Dendritic cell treated with granulocyte-macrophage colony-stimulating factor and Interleukin-4, amounts not matched to agents 40 ng/mL and 50 ng/mL, for 4 days (primary cell): ENCODE data around the gene VPREB3.

Source experiments
- H3K27ac Mint-ChIP-seq: one replicate; pipeline ENCODE4 v1.8.0; 2022; ENCODE audit warnings: mild to moderate bottlenecking, mixed read lengths
- H3K27me3 Mint-ChIP-seq: one replicate; pipeline ENCODE4 v1.8.0; 2022; ENCODE audit warnings: mild to moderate bottlenecking, mixed read lengths
- H3K36me3 Mint-ChIP-seq: one replicate; pipeline ENCODE4 v1.8.0; 2022; ENCODE audit warnings: low read depth, mixed read lengths
- H3K4me1 Mint-ChIP-seq: one replicate; pipeline ENCODE4 v1.8.0; 2022; ENCODE audit warnings: low read depth, mixed read lengths
- H3K4me3 Mint-ChIP-seq: one replicate; pipeline ENCODE4 v1.8.0; 2022; ENCODE audit warnings: mild to moderate bottlenecking, moderate library complexity, mixed read lengths
- H3K9me3 Mint-ChIP-seq: one replicate; pipeline ENCODE4 v1.8.0; 2022; ENCODE audit warnings: mixed read lengths
- intact Hi-C: fragments of 100-400 bp; cut with micrococcal nuclease; formaldehyde crosslinking; loops from one replicate; pipeline ENCODE4 v1.15.0; 2022

VPREB3 gene

GRCh38 chr22:23764899-23765881 lies 11.0 kb upstream of the VPREB3 start:
- Mint-ChIP-seq H3K27ac (peak overlapping the region; percentile 30), H3K36me3 (peaks cover 29% of the 10 kb centered on the region), H3K9me3 (no peaks in the 10 kb centered on the region), H3K4me3 (no peak overlapping the region), H3K27me3 (no peaks in the 10 kb centered on the region), H3K4me1 (peaks cover 50% of the 10 kb centered on the region)
- intact Hi-C loops = loop anchor here (5.0 kb wide), 2 partner anchors 48 to 82 kb away; no protein-coding TSS in a partner anchor

GRCh38 chr22:23763954-23764353 lies 9.7 kb upstream of the VPREB3 start:
- Mint-ChIP-seq H3K4me1 (peaks cover 50% of the 10 kb centered on the region), H3K27ac (no peak overlapping the region)

GRCh38 chr22:23763579-23763945 lies 9.3 kb upstream of the VPREB3 start:
- no peaks in the 10 kb centered on the region for H3K9me3 Mint-ChIP-seq
- H3K27me3 Mint-ChIP-seq = no peaks in the 10 kb centered on the region
- H3K27ac Mint-ChIP-seq = no peak overlapping the region
- peaks cover 48% of the 10 kb centered on the region for H3K4me1 Mint-ChIP-seq
- intact Hi-C loops = no loop called here
- peaks cover 29% of the 10 kb centered on the region for H3K36me3 Mint-ChIP-seq
- peak overlapping the region; percentile 68 for H3K4me3 Mint-ChIP-seq

More at GRCh38 chr22:23763954-23764353, 9.7 kb upstream of the VPREB3 start:
- Mint-ChIP-seq H3K36me3 (peaks cover 29% of the 10 kb centered on the region), H3K9me3 (no peaks in the 10 kb centered on the region), H3K27me3 (no peaks in the 10 kb centered on the region), H3K4me3 (peak overlapping the region; percentile 68)
- intact Hi-C loops = no loop called here

GRCh38 chr22:23762842-23763578 lies 8.8 kb upstream of the VPREB3 start, which contains the start of gene C22orf15:
Gene C22orf15, plus strand, starts transcription at chr22:23762990. Its CDS starts 317 bp downstream, at chr22:23763307.
- H3K36me3 Mint-ChIP-seq = peaks cover 27% of the 10 kb centered on the region
- intact Hi-C loops = no loop called here
- no peak within 1 kb of the TSS for H3K27ac Mint-ChIP-seq
- H3K4me1 Mint-ChIP-seq = peaks cover 44% of the 10 kb centered on the region
- H3K4me3 Mint-ChIP-seq = peak within 1 kb of the TSS; percentile 68
- no peaks in the 10 kb centered on the region for H3K27me3 Mint-ChIP-seq
- H3K9me3 Mint-ChIP-seq = no peaks in the 10 kb centered on the region

GRCh38 chr22:23760056-23760455 lies 5.8 kb upstream of the VPREB3 start:
- H3K27me3 Mint-ChIP-seq = no peaks in the 10 kb centered on the region
- no peaks in the 10 kb centered on the region for H3K9me3 Mint-ChIP-seq
- H3K4me3 Mint-ChIP-seq = no peak overlapping the region
- no peak overlapping the region for H3K27ac Mint-ChIP-seq
- peaks cover 12% of the 10 kb centered on the region for H3K36me3 Mint-ChIP-seq
- H3K4me1 Mint-ChIP-seq = peaks cover 27% of the 10 kb centered on the region
- intact Hi-C loops = no loop called here

GRCh38 chr22:23759566-23759965 lies 5.3 kb upstream of the VPREB3 start:
- intact Hi-C loops = no loop called here
- H3K9me3 Mint-ChIP-seq = no peaks in the 10 kb centered on the region
- peaks cover 7% of the 10 kb centered on the region for H3K36me3 Mint-ChIP-seq
- H3K4me3 Mint-ChIP-seq = no peak overlapping the region
- H3K27me3 Mint-ChIP-seq = no peaks in the 10 kb centered on the region
- H3K4me1 Mint-ChIP-seq = peaks cover 22% of the 10 kb centered on the region
- no peak overlapping the region for H3K27ac Mint-ChIP-seq

GRCh38 chr22:23756891-23757290 lies 2.7 kb upstream of the VPREB3 start:
- intact Hi-C loops = no loop called here
- H3K27ac Mint-ChIP-seq = no peak overlapping the region
- no peak overlapping the region for H3K4me3 Mint-ChIP-seq
- no peaks in the 10 kb centered on the region for H3K27me3 Mint-ChIP-seq
- no peaks in the 10 kb centered on the region for H3K36me3 Mint-ChIP-seq
- no peaks in the 10 kb centered on the region for H3K9me3 Mint-ChIP-seq
- H3K4me1 Mint-ChIP-seq = peaks cover 18% of the 10 kb centered on the region

GRCh38 chr22:23755711-23756110 lies 1.5 kb upstream of the VPREB3 start:
- Mint-ChIP-seq H3K27me3 (no peaks in the 10 kb centered on the region), H3K36me3 (peaks cover 6% of the 10 kb centered on the region), H3K4me1 (peaks cover 29% of the 10 kb centered on the region), H3K27ac (no peak overlapping the region), H3K9me3 (no peaks in the 10 kb centered on the region), H3K4me3 (no peak overlapping the region)
- intact Hi-C loops = no loop called here

GRCh38 chr22:23754980-23755636 lies 883 bp upstream of the VPREB3 start:
- peaks cover 10% of the 10 kb centered on the region for H3K36me3 Mint-ChIP-seq
- no peaks in the 10 kb centered on the region for H3K9me3 Mint-ChIP-seq
- intact Hi-C loops = no loop called here
- no peak overlapping the region for H3K4me3 Mint-ChIP-seq
- H3K4me1 Mint-ChIP-seq = peaks cover 35% of the 10 kb centered on the region
- H3K27ac Mint-ChIP-seq = no peak overlapping the region
- no peaks in the 10 kb centered on the region for H3K27me3 Mint-ChIP-seq

- no peaks in the 10 kb centered on the region for H3K27me3 Mint-ChIP-seq
- intact Hi-C loops = no loop called here
- peaks cover 42% of the 10 kb centered on the region for H3K4me1 Mint-ChIP-seq
- no peak overlapping the region for H3K4me3 Mint-ChIP-seq
- H3K36me3 Mint-ChIP-seq = peaks cover 10% of the 10 kb centered on the region
- no peak overlapping the region for H3K27ac Mint-ChIP-seq
- H3K9me3 Mint-ChIP-seq = no peaks in the 10 kb centered on the region
Measured at GRCh38 chr22:23753385-23753784, 840 bp downstream of the VPREB3 start.

GRCh38 chr22:23752750-23753149 lies 1.5 kb downstream of the VPREB3 start:
- Mint-ChIP-seq H3K27ac (no peak overlapping the region), H3K9me3 (no peaks in the 10 kb centered on the region), H3K27me3 (no peaks in the 10 kb centered on the region), H3K4me1 (peaks cover 42% of the 10 kb centered on the region), H3K36me3 (peaks cover 10% of the 10 kb centered on the region), H3K4me3 (no peak overlapping the region)
- intact Hi-C loops = no loop called here

- H3K27me3 Mint-ChIP-seq = no peaks in the 10 kb centered on the region
- intact Hi-C loops = no loop called here
- H3K27ac Mint-ChIP-seq = peak overlapping the region; percentile 92
- peaks cover 10% of the 10 kb centered on the region for H3K36me3 Mint-ChIP-seq
- H3K9me3 Mint-ChIP-seq = no peaks in the 10 kb centered on the region
- H3K4me1 Mint-ChIP-seq = peaks cover 43% of the 10 kb centered on the region
- H3K4me3 Mint-ChIP-seq = peak overlapping the region; percentile 86
Measured at GRCh38 chr22:23752090-23752691, 2.0 kb downstream of the VPREB3 start.

- Mint-ChIP-seq H3K36me3 (peaks cover 10% of the 10 kb centered on the region), H3K27ac (peak overlapping the region; percentile 92), H3K4me1 (peaks cover 50% of the 10 kb centered on the region), H3K27me3 (no peaks in the 10 kb centered on the region), H3K9me3 (no peaks in the 10 kb centered on the region), H3K4me3 (peak overlapping the region; percentile 86)
- intact Hi-C loops = no loop called here
Measured at GRCh38 chr22:23751441-23751996, 2.7 kb downstream of the VPREB3 start.
